Suppressor macrophage (primary cell): ENCODE data around the gene PELI1.

Source experiments
- DNase-seq, 4 experiments: peaks; one replicate each; pipeline ENCODE4 v3.0.0-alpha.2; 2020 to 2022
- total RNA-seq, 17 experiments: gene quantifications; one replicate each; lab custom pipeline; 2026; ENCODE audit warnings: mixed read lengths in 6 of 17, inconsistent platforms in 3 of 17; lab: John Stamatoyannopoulos, UW

Gene PELI1, protein sequence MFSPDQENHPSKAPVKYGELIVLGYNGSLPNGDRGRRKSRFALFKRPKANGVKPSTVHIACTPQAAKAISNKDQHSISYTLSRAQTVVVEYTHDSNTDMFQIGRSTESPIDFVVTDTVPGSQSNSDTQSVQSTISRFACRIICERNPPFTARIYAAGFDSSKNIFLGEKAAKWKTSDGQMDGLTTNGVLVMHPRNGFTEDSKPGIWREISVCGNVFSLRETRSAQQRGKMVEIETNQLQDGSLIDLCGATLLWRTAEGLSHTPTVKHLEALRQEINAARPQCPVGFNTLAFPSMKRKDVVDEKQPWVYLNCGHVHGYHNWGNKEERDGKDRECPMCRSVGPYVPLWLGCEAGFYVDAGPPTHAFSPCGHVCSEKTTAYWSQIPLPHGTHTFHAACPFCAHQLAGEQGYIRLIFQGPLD
- total RNA-seq = 23.4 to 882 (median 61.0) reads per million in 17 experiments

GRCh38 chr2:64144057-64145013 lies at the start of gene PELI1:
Gene PELI1 (minus strand): TSS chr2:64144420. CDS start chr2:64108310, 36,110 bp downstream.
- peak; percentile 91 to 96 (median 94) for DNase-seq

GRCh38 chr2:64193491-64193890 lies 49.3 kb upstream of the PELI1 start:
- DNase-seq = no peak

- peak; percentile 77 to 92 (median 82) for DNase-seq
Observed at GRCh38 chr2:64192664-64193105, 48.5 kb upstream of the PELI1 start.

- peak; percentile 83 to 96 (median 90) for DNase-seq
Observed at GRCh38 chr2:64192125-64192479, 47.9 kb upstream of the PELI1 start.

- DNase-seq = no peak
Observed at GRCh38 chr2:64189586-64189985, 45.4 kb upstream of the PELI1 start.

DNA sequence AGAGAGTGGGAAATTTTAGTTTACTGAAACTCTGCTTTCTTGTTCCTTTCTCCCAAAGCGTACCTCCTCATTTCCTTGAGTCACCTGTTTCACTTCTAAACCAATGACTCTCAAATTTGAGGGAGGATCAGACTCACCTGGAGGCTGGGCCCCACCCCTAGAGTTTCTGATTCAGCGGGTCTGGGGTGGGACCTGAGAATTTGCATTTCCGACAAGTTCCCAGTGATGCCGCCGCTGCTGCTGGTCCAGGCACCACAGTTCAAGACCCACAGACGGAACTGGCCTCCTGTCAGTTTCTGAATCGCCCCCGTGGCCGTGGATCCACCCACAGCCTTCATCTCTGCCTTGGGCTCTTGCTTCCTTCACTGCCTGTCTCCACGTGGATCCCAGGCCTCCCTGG lies 44.9 kb upstream of the PELI1 start:
- DNase-seq = no peak

DNA sequence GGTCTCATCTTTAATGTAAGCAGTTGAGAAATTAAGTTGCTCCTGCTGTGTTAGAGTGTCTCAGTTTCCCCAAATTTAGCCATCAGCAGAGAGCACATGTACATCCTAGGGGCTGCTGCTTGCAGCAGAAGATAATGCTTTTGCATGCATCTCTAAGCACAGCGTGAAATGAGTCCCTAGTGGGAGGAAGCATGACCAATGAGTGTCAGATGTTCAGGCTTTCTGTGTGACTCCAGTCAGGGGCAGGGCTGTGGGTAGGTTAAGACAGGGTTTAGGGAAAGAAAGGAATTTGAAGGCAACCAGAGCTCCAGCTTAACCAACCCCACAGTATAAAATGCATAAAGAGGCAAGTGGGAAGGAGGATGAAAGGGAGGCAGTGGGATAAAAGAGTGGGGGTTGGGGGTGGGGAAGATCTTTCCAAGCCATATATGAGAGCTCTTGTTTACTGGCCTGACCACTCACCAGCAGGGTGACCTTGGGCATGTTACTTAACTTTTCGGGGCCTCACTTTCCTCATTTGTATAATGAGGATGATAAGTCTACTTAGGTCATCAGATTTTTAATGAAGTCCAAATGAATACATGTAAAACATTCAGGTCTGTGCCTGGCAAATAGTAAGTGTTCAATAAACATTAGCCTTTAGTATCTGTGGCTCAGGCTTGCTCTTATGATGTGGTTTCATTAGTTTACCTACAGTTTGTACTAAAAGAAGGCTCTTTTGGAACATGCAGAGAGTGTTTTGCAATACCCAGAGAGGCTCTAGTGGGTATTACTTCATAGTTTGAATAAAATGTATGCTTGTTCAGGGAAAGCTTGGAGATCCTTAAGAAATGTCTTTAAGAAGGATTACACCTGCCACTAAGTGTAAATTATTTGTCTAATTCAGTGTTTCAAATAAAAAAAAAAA lies 42.7 kb upstream of the PELI1 start:
- DNase-seq = peak; percentile 50 to 69 (median 66)

DNA sequence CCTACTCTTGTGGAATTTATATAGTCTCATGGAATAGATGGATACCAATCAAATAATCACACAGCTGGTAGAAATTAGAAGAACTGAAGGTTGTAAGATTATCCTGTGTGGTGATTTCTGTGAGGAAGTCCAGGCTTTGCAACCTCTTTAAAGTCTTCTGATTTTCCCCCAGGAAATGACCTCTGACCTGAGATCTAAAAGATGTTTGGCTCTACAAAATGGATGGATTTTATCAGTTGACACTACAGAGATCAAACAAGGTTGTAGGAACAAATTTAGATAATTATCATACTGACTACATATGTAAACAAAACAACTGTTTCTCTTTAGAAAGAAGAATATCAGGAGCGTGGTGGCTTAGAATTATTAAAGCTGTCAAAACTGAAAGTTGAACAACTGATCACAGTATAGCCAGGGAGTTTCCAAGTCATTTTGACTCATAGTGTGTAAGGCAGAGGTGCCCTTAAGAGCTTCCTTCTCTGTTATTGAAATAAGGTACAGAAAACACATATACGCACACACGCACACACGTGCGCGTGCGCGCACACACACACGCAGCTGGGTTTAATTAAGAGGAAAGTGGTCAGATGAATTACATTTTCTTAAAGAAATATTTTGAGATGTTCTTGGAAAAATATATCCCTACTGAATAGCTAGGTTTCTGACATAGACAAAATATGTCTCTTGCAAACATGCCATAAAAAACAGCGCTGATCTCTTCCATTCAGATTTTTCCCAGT lies 35.5 kb upstream of the PELI1 start:
- DNase-seq = peak in 3 of 4 experiments; percentile 17 to 27 (median 19)

- peak in 3 of 4 experiments; percentile 25 to 59 (median 45) for DNase-seq
Observed at GRCh38 chr2:64177315-64177714, 33.1 kb upstream of the PELI1 start.

- DNase-seq = peak in 1 of 4 experiments; percentile 16
Observed at GRCh38 chr2:64175419-64176197, 31.4 kb upstream of the PELI1 start.

DNA sequence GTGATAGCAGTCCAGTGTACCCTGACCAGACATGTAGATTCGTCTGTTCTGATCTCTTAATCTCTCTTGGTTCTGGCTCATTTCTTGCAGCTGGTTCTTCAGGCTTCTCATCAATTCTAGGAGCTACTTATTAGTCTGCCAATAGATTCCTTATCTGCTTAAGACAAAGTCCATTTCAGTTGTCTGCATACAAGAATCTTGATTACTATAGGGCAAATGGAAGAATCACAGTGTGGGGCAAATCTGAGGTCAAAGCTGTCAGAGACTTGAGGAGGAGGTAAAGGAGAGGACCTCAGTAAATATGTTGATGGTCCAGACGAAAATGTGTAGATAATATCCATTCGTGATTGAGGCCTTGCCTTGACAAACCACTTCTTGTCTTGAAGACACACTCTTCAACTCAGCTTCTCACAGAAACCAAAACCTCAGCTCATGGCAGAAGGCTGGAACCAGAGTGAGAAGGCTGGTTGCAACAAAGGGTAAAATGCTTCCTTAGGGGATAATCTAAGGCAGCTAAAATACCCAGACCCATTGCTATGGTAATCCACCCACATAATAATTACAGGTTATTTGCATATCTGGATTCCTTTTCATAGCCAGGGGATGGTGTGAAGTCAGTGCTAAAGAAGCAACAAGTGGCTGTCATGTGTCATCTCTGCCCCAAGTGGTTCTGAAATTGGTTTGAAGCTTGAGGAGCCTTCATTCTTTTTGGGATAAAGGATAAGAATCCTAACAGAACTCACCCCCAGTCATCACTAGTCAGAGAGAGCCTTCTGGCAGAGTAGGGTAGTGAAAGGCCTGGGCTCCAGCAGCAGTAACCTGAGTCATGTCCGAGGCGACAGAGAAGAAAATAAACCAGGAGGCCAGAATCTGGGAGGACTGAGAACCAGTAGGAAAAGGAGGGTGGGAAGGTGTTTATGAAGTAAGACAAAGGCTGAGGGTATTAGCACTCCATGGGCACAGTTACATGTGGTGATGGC lies 29.2 kb upstream of the PELI1 start:
- no peak for DNase-seq

- DNase-seq = no peak
Observed at GRCh38 chr2:64168756-64169155, 24.5 kb upstream of the PELI1 start.

GRCh38 chr2:64168201-64168600 lies 24.0 kb upstream of the PELI1 start:
- DNase-seq = no peak

- peak in 2 of 4 experiments; percentile 27 for DNase-seq
Observed at GRCh38 chr2:64166637-64167420, 22.6 kb upstream of the PELI1 start.

GRCh38 chr2:64166212-64166611 lies 22.0 kb upstream of the PELI1 start:
- DNase-seq = peak in 3 of 4 experiments; percentile 8 to 33 (median 28)

DNA sequence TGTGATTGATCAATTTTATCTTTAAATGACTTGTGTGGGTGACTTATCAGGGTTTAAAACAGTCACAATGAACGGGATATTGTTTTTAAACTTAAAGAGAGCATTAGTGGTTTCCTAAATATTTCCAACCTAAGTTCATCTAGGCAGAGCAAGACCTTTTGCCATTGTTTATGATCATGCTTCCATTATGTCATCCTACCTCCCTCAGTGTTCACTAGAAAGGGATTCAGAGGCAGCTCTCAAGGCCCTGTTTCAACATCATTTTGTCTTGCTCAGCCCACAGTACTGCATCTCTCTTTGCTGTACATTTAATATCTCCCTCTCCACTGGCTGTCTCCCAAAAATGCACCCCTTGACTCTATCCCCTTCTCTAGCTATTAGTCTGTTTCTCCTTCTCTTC lies 21.5 kb upstream of the PELI1 start:
- DNase-seq = peak; percentile 36 to 77 (median 62)

GRCh38 chr2:64164629-64165028 lies 20.4 kb upstream of the PELI1 start:
- no peak for DNase-seq

GRCh38 chr2:64162516-64162915 lies 18.3 kb upstream of the PELI1 start:
- no peak for DNase-seq
